MM.1S (cell line): ENCODE data around the gene GCAT.

ENCODE experiments used
- CTCF ChIP-seq: fragments of 300-600 bp; sonication (generic); IDR thresholded peaks from 2 replicates; pipeline ENCODE4 v1.5.1; 2016; ENCODE audit warnings: antibody characterized with exemption, low read length, mixed read lengths
- EZH2 ChIP-seq: fragments of 300-600 bp; sonication (generic); optimal IDR thresholded peaks from 2 replicates; pipeline ENCODE3; 2017; ENCODE audit warnings: low read depth, mild to moderate bottlenecking, antibody characterized with exemption, low read length, mixed read lengths
- EZH2phosphoT487 ChIP-seq: fragments of 300-600 bp; sonication (generic); IDR thresholded peaks from 2 replicates; pipeline ENCODE4 v1.6.1; 2018; ENCODE audit warnings: antibody characterized with exemption, low read length

- TF ChIP-seq CTCF (no peak), EZH2 (no peak), EZH2phosphoT487 (no peak)
These were observed 44.1 kb upstream of the GCAT start for GRCh38 chr22:37763652-37764051.
